ENCODE results near the gene NHLRC3. TPM values are rescaled to one million over a fixed set of nuclear protein-coding genes. Genes with fewer than 3 reads are reported as not detected.

Gene NHLRC3
- total RNA-seq, 4 donors from 2014 or later: 19.2 to 25.1 (median 21.9) TPM

DNA sequence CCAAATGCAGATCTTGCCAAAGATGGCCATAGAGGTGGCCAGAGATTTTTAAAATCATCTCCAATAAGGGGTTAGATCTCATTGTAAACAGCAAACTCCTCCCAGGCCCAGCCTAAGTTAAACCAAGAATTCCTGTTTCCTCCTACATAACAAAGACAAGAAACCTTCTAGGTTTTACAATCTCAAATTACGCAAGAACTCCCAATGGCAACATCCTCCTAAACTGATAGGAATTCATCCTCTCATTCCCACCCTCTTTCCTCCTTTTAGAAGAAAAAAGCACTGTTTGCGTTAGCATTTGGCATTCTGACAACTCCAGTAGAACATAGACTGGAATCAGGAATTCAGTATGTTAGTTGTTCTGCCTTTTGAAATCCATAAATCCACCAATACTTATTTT is 14.9 kb upstream of the NHLRC3 start:
- no peaks in the 10 kb centered on the region for H3K9me3 ChIP-seq
- no peaks in the 10 kb centered on the region for H3K27me3 ChIP-seq
- H3K27ac ChIP-seq: no peak overlapping the region
- peaks cover 0 to 84% (median 0%) of the 10 kb centered on the region in 3 donors for H3K36me3 ChIP-seq
- TF ChIP-seq EP300 (IDR thresholded peaks at IDR 0.05): no peak
- TF ChIP-seq POLR2A (IDR thresholded peaks at IDR 0.05): no peak
- TF ChIP-seq, protein P1, sequence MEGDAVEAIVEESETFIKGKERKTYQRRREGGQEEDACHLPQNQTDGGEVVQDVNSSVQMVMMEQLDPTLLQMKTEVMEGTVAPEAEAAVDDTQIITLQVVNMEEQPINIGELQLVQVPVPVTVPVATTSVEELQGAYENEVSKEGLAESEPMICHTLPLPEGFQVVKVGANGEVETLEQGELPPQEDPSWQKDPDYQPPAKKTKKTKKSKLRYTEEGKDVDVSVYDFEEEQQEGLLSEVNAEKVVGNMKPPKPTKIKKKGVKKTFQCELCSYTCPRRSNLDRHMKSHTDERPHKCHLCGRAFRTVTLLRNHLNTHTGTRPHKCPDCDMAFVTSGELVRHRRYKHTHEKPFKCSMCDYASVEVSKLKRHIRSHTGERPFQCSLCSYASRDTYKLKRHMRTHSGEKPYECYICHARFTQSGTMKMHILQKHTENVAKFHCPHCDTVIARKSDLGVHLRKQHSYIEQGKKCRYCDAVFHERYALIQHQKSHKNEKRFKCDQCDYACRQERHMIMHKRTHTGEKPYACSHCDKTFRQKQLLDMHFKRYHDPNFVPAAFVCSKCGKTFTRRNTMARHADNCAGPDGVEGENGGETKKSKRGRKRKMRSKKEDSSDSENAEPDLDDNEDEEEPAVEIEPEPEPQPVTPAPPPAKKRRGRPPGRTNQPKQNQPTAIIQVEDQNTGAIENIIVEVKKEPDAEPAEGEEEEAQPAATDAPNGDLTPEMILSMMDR (IDR thresholded peaks at IDR 0.05): no peak
- 57 to 66% methylated on average over 2 of the region's 2 CpGs for WGBS, 2 donors
- H3K4me1 ChIP-seq: no peaks in the 10 kb centered on the region
- DNase-seq (ENCODE audit: low spot score in 2 of 2): no peak
- H3K4me3 ChIP-seq: no peak overlapping the region

GRCh38 chr13:39023761-39024160 is 14.5 kb upstream of the NHLRC3 start:
- H3K9me3 ChIP-seq: no peaks in the 10 kb centered on the region
- no peak overlapping the region for H3K27ac ChIP-seq
- H3K27me3 ChIP-seq: no peaks in the 10 kb centered on the region
- TF ChIP-seq, protein P1 (IDR thresholded peaks at IDR 0.05): no peak
- no peak overlapping the region for H3K4me3 ChIP-seq
- H3K4me1 ChIP-seq: no peaks in the 10 kb centered on the region
- no peak for DNase-seq (ENCODE audit: low spot score in 2 of 2)
- peaks cover 0 to 88% (median 0%) of the 10 kb centered on the region in 3 donors for H3K36me3 ChIP-seq

GRCh38 chr13:39025433-39025839 is 12.8 kb upstream of the NHLRC3 start:
- DNase-seq (ENCODE audit: low spot score in 2 of 2): no peak
- H3K27ac ChIP-seq: no peak overlapping the region
- no peaks in the 10 kb centered on the region for H3K4me1 ChIP-seq
- peaks cover 0 to 83% (median 0%) of the 10 kb centered on the region in 3 donors for H3K36me3 ChIP-seq
- TF ChIP-seq POLR2A (IDR thresholded peaks at IDR 0.05): no peak
- TF ChIP-seq, protein P1 (IDR thresholded peaks at IDR 0.05): no peak
- no peak for TF ChIP-seq EP300 (IDR thresholded peaks at IDR 0.05)
- WGBS, 2 donors: 60 to 66% methylated on average over 2 of the region's 2 CpGs
- H3K4me3 ChIP-seq: no peak overlapping the region
- H3K27me3 ChIP-seq: no peaks in the 10 kb centered on the region
- H3K9me3 ChIP-seq: no peaks in the 10 kb centered on the region

DNA sequence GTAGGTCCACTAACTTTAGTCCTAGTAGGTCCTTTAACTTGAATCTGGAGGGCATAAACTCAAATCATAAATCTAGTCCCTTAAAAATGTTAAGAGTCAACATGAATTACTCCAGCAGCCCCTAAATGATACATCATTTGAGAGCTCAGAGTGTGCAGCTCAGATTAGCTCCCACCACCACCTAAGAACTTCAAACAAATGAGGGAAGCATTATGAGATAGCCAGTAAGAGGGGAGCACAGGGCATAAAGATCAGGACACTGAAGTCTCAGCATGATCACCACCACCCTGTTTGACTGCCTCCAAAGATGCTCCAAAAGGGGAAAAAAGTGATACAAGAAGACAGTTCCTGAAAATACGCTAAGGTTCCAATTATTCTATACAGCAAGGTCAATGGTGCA is 6.1 kb upstream of the NHLRC3 start:
- 100% methylated on average over 1 of the region's 1 CpG for WGBS, 2 donors
- TF ChIP-seq POLR2A (IDR thresholded peaks at IDR 0.05) (no peak), EP300 (IDR thresholded peaks at IDR 0.05) (no peak)
- TF ChIP-seq, protein P1 (IDR thresholded peaks at IDR 0.05): no peak
- Histone ChIP-seq H3K4me3 (no peak overlapping the region), H3K9me3 (no peaks in the 10 kb centered on the region), H3K4me1 (peaks cover 0 to 51% (median 17%) of the 10 kb centered on the region in 4 donors), H3K36me3 (peaks cover 0 to 25% (median 0%) of the 10 kb centered on the region in 3 donors), H3K27me3 (no peaks in the 10 kb centered on the region), H3K27ac (no peak overlapping the region)
- DNase-seq (ENCODE audit: low spot score in 2 of 2): no peak

DNA sequence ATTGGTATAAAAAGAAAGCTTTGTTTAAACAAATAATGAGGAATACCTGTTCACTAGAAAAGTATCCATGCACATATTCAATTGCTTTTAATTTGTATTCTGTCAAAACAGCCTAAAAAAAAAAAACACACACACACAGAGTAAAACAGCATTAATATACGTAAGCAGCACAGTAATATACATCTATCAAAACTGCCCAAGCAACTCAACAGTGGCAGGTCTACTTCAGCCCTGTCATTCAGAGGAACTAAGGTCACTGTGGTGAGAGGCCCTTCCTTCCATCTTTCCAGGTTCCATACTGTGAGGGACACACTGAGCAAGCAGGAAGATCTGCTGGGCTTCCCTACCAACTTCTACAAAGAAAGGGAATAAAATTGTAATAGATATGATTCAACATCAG is 4.2 kb upstream of the NHLRC3 start:
- Histone ChIP-seq H3K9me3 (no peaks in the 10 kb centered on the region), H3K4me3 (no peak overlapping the region), H3K4me1 (peaks cover 0 to 55% (median 20%) of the 10 kb centered on the region in 4 donors), H3K27me3 (no peaks in the 10 kb centered on the region), H3K36me3 (peaks cover 0 to 9% (median 0%) of the 10 kb centered on the region in 3 donors), H3K27ac (no peak overlapping the region)
- TF ChIP-seq, protein P1 (IDR thresholded peaks at IDR 0.05): no peak
- TF ChIP-seq EP300 (IDR thresholded peaks at IDR 0.05) (no peak), POLR2A (IDR thresholded peaks at IDR 0.05) (no peak)
- no peak for DNase-seq (ENCODE audit: low spot score in 2 of 2)
- 73 to 81% methylated on average over 1 of the region's 1 CpG for WGBS, 2 donors
